ENCODE measurements around the gene AKAP8. TPM values are rescaled to one million over a fixed set of nuclear protein-coding genes. Genes with fewer than 3 reads are reported as not detected.
"Not testable (repeated sequence)": the region's sequence is repeated elsewhere in the genome, so short reads cannot be mapped to it uniquely, and the experiment has no call there.

Gene AKAP8
- total RNA-seq, 1 donor from 2014 or later = 37.0 TPM

DNA sequence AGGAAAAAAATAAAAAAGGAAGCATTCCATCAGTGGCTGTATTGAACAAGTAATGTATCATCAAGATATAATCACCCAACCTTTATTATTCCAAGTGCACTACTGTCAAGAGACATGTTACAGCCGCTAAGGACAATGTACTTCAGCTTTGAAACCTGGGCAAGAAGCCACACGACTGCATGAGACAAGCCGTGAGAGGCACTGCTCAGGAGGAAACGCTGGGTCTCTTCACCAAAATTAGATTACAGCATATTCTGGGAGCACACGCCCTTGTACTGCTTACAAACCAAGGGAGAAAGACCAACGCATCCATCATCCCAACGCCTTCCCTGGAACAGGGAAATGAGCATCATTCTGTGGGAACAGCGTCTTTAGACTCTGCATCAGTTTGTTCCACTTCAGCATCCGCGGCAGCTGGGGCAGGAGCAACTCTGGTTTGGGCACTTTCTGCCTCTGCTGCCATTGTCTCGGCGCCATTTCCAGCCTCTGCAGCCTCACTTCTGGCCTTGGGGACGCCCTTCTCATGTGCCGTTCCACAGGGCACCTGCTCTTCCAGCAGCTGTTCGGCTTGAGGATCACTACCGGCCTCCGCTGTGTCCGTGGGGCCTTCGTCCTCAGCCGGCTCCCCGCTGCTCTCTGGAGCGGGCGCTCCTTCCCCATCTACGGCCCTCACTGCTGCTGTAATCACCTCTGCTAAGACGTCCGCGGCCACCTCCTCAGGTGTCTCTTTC, 24.9 kb downstream of the AKAP8 start:
- no peak overlapping the region for H3K4me3 Mint-ChIP-seq
- H3K27me3 Mint-ChIP-seq = no peaks in the 10 kb centered on the region
- H3K27ac Mint-ChIP-seq = no peak overlapping the region
- no peaks in the 10 kb centered on the region for H3K4me1 Mint-ChIP-seq (ENCODE audit: unreplicated experiment)
- H3K9me3 Mint-ChIP-seq = no peaks in the 10 kb centered on the region
- TF ChIP-seq, protein P1, sequence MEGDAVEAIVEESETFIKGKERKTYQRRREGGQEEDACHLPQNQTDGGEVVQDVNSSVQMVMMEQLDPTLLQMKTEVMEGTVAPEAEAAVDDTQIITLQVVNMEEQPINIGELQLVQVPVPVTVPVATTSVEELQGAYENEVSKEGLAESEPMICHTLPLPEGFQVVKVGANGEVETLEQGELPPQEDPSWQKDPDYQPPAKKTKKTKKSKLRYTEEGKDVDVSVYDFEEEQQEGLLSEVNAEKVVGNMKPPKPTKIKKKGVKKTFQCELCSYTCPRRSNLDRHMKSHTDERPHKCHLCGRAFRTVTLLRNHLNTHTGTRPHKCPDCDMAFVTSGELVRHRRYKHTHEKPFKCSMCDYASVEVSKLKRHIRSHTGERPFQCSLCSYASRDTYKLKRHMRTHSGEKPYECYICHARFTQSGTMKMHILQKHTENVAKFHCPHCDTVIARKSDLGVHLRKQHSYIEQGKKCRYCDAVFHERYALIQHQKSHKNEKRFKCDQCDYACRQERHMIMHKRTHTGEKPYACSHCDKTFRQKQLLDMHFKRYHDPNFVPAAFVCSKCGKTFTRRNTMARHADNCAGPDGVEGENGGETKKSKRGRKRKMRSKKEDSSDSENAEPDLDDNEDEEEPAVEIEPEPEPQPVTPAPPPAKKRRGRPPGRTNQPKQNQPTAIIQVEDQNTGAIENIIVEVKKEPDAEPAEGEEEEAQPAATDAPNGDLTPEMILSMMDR (conservative IDR thresholded peaks at IDR 0.05) = no peak
- peaks cover 26% of the 10 kb centered on the region for H3K36me3 Mint-ChIP-seq
- no peak for DNase-seq (ENCODE audit: extremely low spot score, unreplicated experiment)

DNA sequence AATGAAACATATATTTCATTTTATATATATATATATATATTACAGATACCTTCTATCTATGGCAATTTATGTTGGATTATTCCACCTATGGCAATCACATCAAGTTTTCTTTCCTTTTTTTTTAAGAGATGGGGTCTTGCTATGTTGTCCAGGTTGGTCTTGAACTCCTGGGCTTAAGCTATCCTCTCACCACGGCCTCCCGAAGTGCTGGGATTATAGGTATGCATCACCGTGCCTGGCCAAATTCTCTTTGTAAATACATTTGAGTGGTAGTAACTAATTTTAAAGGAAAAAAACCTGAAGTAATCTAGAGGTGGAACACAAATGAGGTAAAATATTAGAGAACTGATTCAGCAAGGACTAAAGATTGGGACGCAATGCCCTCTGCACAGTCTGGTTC, 25.7 kb downstream of the AKAP8 start:
- TF ChIP-seq, protein P1 (conservative IDR thresholded peaks at IDR 0.05) = no peak
- no peaks in the 10 kb centered on the region for H3K4me1 Mint-ChIP-seq (ENCODE audit: unreplicated experiment)
- DNase-seq (ENCODE audit: extremely low spot score, unreplicated experiment) = no peak
- H3K9me3 Mint-ChIP-seq = no peaks in the 10 kb centered on the region
- no peak overlapping the region for H3K4me3 Mint-ChIP-seq
- no peak overlapping the region for H3K27ac Mint-ChIP-seq
- no peaks in the 10 kb centered on the region for H3K27me3 Mint-ChIP-seq
- peaks cover 22% of the 10 kb centered on the region for H3K36me3 Mint-ChIP-seq

DNA sequence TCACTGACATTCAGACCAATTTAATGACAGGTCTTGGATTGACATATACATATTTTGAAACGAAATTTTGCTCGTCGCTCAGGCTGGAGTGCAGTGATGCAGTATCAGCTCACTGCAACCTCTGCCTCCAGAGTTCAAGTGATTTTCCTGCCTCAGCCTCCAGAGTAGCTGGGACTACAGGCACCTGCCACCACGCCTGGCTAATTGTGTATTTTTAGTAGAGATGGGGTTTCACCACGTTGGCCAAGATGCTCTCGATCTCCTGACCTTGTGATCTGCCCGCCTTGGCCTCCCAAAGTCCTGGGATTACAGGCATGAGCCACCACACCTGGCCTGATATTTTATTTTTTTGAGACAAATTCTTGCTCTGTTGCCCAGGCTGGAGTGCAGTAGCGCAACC, 27.1 kb downstream of the AKAP8 start:
- not testable (repeated sequence) for H3K4me3 Mint-ChIP-seq; H3K27me3 Mint-ChIP-seq; DNase-seq (ENCODE audit: extremely low spot score, unreplicated experiment); H3K4me1 Mint-ChIP-seq (ENCODE audit: unreplicated experiment); H3K9me3 Mint-ChIP-seq; H3K27ac Mint-ChIP-seq
- peaks cover 13% of the 10 kb centered on the region for H3K36me3 Mint-ChIP-seq

DNA sequence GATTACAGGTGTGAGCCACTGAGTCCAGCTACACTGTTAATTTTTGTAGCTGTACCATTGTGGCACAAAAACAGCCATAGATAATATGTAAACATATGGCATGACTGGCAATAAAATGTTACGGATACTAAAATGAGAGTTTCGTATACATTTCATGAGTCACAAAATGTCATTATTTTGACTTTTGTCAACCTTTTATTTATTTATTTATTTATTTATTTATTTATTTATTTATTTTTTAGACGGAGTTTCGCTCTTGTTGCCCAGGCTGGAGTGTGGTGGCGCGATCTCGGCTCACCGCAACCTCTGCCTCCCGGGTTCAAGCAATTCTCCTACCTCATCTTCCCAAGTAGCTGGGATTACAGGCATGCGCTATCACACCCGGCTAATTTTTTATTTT, 38.3 kb downstream of the AKAP8 start:
- H3K4me1 Mint-ChIP-seq (ENCODE audit: unreplicated experiment); H3K9me3 Mint-ChIP-seq; DNase-seq (ENCODE audit: extremely low spot score, unreplicated experiment); H3K27ac Mint-ChIP-seq; H3K27me3 Mint-ChIP-seq; H3K4me3 Mint-ChIP-seq: not testable (repeated sequence)
- H3K36me3 Mint-ChIP-seq = peaks cover 12% of the 10 kb centered on the region

DNA sequence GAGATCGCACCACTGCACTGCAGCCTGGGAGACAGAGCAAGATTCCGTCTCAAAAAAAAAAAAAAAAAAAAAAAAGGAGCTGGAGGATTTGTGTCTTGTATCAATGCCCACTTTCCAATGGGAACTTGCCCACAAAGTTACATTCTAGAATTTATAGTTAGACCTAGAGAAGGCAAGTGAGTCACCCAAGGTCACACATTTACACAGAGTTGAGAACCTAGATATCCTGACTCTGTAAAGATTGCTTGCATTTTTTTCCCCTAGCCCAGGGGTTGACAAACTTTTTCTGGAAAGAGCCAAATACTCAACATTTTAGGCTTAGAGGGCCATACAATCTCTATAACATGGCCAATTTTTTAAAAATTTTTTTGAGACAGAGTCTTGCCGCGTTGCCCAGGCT, 39.5 kb downstream of the AKAP8 start:
- Mint-ChIP-seq H3K27me3 (no peaks in the 10 kb centered on the region), H3K9me3 (no peaks in the 10 kb centered on the region), H3K36me3 (peaks cover 8% of the 10 kb centered on the region), H3K4me3 (no peak overlapping the region), H3K4me1 (ENCODE audit: unreplicated experiment) (no peaks in the 10 kb centered on the region), H3K27ac (no peak overlapping the region)
- DNase-seq (ENCODE audit: extremely low spot score, unreplicated experiment) = no peak
- TF ChIP-seq, protein P1 (conservative IDR thresholded peaks at IDR 0.05) = no peak

DNA sequence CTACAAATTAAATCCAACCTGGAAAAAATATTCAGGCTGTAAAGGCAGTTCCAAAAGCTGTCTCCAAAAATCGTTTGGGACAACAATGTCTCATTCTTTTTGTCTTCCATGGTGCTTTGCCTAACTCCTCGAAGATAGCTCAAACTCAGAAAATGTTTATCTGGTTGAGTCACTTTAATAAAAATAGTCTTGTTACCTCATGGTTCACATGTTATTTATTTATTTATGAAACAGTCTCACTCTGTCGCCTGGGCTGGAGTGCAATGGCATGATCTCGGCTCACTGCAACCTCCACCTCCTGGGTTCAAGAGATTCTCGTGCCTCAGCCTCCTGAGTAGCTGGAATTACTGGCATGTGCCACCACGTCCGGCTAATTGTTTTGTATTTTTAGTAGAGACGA, 42.4 kb downstream of the AKAP8 start:
- Mint-ChIP-seq H3K4me1 (ENCODE audit: unreplicated experiment) (no peaks in the 10 kb centered on the region), H3K9me3 (no peaks in the 10 kb centered on the region), H3K27me3 (no peaks in the 10 kb centered on the region), H3K36me3 (no peaks in the 10 kb centered on the region), H3K27ac (no peak overlapping the region), H3K4me3 (no peak overlapping the region)
- TF ChIP-seq, protein P1 (conservative IDR thresholded peaks at IDR 0.05) = no peak
- DNase-seq (ENCODE audit: extremely low spot score, unreplicated experiment) = no peak

DNA sequence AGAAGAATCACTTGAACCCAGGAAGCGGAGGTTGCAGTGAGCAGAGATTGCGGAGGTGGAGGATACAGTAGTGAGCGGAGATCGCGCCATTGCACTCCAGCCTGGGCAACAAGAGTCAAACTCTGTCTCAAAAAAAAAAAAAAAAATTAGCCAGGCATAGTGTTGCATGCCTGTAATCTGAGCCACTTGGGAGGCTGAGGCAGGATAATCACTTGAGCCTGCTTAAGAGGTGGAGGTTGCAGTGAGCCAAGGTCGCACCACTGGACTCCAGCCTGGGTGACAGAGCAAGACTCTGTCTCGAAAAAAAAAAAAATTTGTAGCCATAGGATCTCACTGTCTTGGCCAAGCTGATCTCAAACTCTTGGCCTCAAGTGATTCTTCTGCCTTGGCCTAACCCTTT, 43.6 kb downstream of the AKAP8 start:
- H3K36me3 Mint-ChIP-seq, H3K27me3 Mint-ChIP-seq: not testable (repeated sequence)

More for the DNA sequence above, 43.6 kb downstream of the AKAP8 start:
- H3K9me3 Mint-ChIP-seq; H3K27ac Mint-ChIP-seq; DNase-seq (ENCODE audit: extremely low spot score, unreplicated experiment); H3K4me3 Mint-ChIP-seq; H3K4me1 Mint-ChIP-seq (ENCODE audit: unreplicated experiment): not testable (repeated sequence)
